Endothelial cell of umbilical vein (primary cell): ENCODE measurements around the gene FAM83D.

Source experiments
- CTCF ChIP-seq, 2 donors: IDR thresholded peaks; 1 replicate in 1 of 2; 2 replicates in 1 of 2; pipeline ENCODE4 v1.5.1; 2011; ENCODE audit warnings: low read length in 2 of 2, mild to moderate bottlenecking in 2 of 2, moderate library complexity in 2 of 2, control low read depth in 1 of 2, inconsistent platforms in 1 of 2, low read depth in 1 of 2; ENCODE audit not compliant: insufficient read depth in 1 of 2; ENCODE audit errors: extremely low read depth in 1 of 2
- EZH2 ChIP-seq: IDR thresholded peaks from 2 replicates; pipeline ENCODE4 v1.6.1; 2012; ENCODE audit warnings: borderline replicate concordance, low read depth, mild to moderate bottlenecking, moderate library complexity, low read length, inconsistent platforms; ENCODE audit not compliant: severe bottlenecking
- FOS ChIP-seq: IDR thresholded peaks from 2 replicates; pipeline ENCODE4 v1.6.1; 2011; ENCODE audit warnings: mild to moderate bottlenecking, low read length, moderate library complexity, borderline replicate concordance; ENCODE audit not compliant: insufficient read depth
- GATA2 ChIP-seq: IDR thresholded peaks from 2 replicates; pipeline ENCODE4 v1.7.0; 2011; ENCODE audit warnings: low read depth, mild to moderate bottlenecking, moderate library complexity, mixed read lengths, low read length; ENCODE audit not compliant: insufficient read length, insufficient read depth
- MYC ChIP-seq: IDR thresholded peaks from one replicate; pipeline ENCODE4 v1.6.1; 2011; ENCODE audit warnings: mild to moderate bottlenecking, low read depth, low read length
- POLR2A ChIP-seq: IDR thresholded peaks from 2 replicates; pipeline ENCODE4 v1.6.1; 2012; ENCODE audit warnings: low read depth, mild to moderate bottlenecking, control low read depth, low read length
- POLR2AphosphoS5 ChIP-seq: IDR thresholded peaks from 2 replicates; pipeline ENCODE4 v1.6.1; 2012; ENCODE audit warnings: low read depth, mild to moderate bottlenecking, control low read depth, low read length, moderate library complexity; ENCODE audit not compliant: insufficient read depth
- TF ChIP-seq, protein P1 (sequence below): IDR thresholded peaks from 2 replicates; pipeline ENCODE4 v1.6.1; 2011; ENCODE audit not compliant: insufficient read depth, insufficient read length

DNA sequence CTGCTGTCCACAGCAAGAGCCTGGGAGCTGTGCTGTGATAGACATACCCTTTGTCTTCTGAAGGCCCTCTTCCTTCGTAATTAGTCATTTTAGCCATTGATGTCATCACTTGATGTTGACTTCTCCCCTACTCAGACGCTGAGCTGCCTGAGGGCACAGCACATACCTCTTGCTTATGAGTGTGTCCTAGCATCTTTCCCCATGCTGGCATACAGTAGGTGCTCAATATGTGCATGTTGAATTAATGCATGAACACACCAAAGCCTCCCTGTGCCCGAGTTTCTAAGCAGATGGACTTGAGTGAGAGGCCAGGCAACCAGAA is 35.8 kb upstream of the FAM83D start:
- no peak for TF ChIP-seq CTCF (IDR thresholded peaks at IDR 0.05; ENCODE audit: extremely low read depth in 1 of 2, insufficient read depth in 1 of 2, low read depth in 1 of 2, low read length in 2 of 2)
- TF ChIP-seq POLR2AphosphoS5 = no peak
- TF ChIP-seq MYC = no peak
- TF ChIP-seq POLR2A = no peak
- TF ChIP-seq EZH2 = no peak
- no peak for TF ChIP-seq FOS
- no peak for TF ChIP-seq GATA2
- TF ChIP-seq, protein P1, sequence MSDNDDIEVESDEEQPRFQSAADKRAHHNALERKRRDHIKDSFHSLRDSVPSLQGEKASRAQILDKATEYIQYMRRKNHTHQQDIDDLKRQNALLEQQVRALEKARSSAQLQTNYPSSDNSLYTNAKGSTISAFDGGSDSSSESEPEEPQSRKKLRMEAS = no peak
